GM10266 (cell line): ENCODE measurements around the gene MESP2.
A peak's percentile ranks its signal among the peaks of the same experiment; 100 is the strongest.

Source experiments
- DNase-seq: peaks from one replicate; pipeline ENCODE4 v3.0.0; 2012; ENCODE audit errors: extremely low spot score
- CTCF ChIP-seq: IDR thresholded peaks from 2 replicates; pipeline ENCODE4 v1.5.1; 2012; ENCODE audit warnings: mild to moderate bottlenecking, low read depth; ENCODE audit not compliant: control insufficient read depth, insufficient read depth; ENCODE audit errors: missing control alignments

MESP2 gene

GRCh38 chr15:89756897-89757296 lies 19.2 kb upstream of the MESP2 start:
- no peak for TF ChIP-seq CTCF
- no peak for DNase-seq

- TF ChIP-seq CTCF = no peak
- no peak for DNase-seq
Observed at GRCh38 chr15:89758283-89758682, 17.8 kb upstream of the MESP2 start.

DNA sequence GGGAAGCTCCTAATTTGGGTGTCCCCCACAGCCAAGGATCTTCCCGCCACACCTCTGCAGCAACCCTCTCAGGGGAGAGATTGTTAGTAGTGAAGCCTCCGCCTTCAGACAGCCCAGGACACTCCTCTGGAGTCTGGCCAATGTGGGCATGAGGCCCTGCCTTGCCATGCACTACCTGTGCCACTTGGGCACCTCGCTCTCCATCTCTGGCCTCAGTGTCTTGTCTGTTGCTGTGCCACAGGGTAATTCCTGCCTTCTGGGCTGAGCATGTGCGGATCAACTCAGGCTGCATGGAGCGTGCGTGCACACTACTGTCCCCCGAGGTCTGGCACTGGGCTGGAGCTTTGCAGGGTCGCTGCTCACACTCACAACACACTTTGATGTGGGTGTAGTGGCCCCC lies 17.2 kb upstream of the MESP2 start:
- no peak for TF ChIP-seq CTCF
- no peak for DNase-seq

DNA sequence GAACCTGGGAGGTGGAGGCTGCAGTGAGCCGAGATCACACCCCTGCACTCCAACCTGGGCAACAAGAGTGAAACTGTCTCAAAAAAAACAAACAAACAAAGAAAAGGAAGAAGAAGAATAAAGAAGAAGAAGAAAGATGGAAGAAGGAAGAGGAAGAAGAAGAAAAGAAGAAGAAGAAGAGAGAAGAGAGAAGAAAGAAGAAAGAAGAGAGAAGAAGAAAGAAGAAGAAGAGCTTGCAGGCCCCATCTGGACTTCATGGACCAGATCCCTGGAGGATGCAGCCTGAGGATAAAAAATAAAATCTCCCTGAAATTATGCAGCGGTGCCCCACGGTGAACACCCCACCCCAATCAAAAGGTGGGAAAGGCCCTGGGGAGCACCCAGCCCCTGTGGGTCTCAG lies 16.3 kb upstream of the MESP2 start:
- DNase-seq = no peak
- no peak for TF ChIP-seq CTCF

GRCh38 chr15:89760303-89761008 lies 15.7 kb upstream of the MESP2 start:
- DNase-seq = peak; percentile 84
- peak; percentile 98 for TF ChIP-seq CTCF

DNA sequence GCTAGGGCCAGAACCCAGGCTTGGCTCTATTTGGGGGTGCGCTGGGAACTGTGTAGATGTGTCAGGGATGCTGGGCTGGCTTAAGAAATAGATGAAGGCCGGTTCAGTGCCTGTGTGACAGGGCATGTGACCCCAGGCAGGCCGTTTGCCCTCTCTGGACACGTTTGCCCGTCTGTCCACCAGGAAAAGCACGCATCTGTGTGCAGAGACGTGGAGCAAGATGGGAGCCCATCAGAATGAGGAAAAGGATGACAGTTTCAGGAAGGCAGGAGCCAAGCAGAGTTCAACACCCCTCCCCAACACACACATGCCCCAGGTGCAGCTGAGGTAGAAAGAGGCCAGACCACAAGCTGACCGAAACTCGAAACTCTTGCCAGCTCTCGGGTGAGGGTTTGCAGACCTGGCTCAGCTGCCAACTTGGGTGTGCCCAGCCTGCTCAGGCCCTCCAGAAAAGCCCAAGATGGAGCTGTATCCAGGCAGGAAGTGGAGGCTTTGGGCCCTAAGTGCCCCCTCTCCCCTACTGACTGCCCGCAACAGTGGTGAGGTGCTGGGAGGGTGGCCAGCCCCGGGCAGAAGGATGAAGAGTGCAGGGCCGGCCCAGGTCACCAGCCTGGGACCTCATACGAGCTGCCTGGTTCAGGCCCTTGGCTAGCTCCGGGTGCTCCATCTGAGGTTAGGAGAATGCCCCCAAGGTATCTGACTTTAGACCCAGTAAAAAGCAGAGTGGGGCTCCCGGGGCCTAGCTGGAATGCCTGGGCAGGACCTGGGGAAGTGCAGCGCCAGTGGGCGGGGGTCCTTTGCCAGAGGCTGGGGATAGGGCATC lies 14.9 kb upstream of the MESP2 start:
- TF ChIP-seq CTCF = no peak
- no peak for DNase-seq

GRCh38 chr15:89761929-89762328 lies 14.2 kb upstream of the MESP2 start:
- no peak for TF ChIP-seq CTCF
- no peak for DNase-seq
